Endodermal cell (in vitro differentiated cells): ENCODE data around the gene THSD4. TPM values are rescaled to one million over a fixed set of nuclear protein-coding genes. Genes with fewer than 3 reads are reported as not detected.

Experiments used
- DNase-seq: peaks from one replicate; pipeline ENCODE4 v3.0.0-alpha.2; 2017
- H3K27ac ChIP-seq: 2 replicates; pipeline ENCODE4 v1.5.1; 2013; ENCODE audit warnings: mild to moderate bottlenecking, low read depth, low read length, moderate library complexity
- H3K27me3 ChIP-seq: 2 replicates; pipeline ENCODE4 v1.6.1; 2013; ENCODE audit warnings: mild to moderate bottlenecking, low read length, moderate library complexity; ENCODE audit not compliant: insufficient read depth, control insufficient read depth, poor library complexity, severe bottlenecking
- H3K36me3 ChIP-seq: 2 replicates; pipeline ENCODE4 v1.7.0; 2013; ENCODE audit warnings: mild to moderate bottlenecking, low read length, moderate library complexity; ENCODE audit not compliant: control insufficient read depth, insufficient read depth
- H3K4me1 ChIP-seq: one replicate; pipeline ENCODE4 v1.7.0; 2013; ENCODE audit warnings: low read length; ENCODE audit not compliant: control insufficient read depth, insufficient read depth
- H3K4me3 ChIP-seq: 2 replicates; pipeline ENCODE4 v1.5.1; 2013; ENCODE audit warnings: mild to moderate bottlenecking, low read length, moderate library complexity
- H3K9ac ChIP-seq: 2 replicates; pipeline ENCODE4 v1.6.1; 2013; ENCODE audit warnings: mild to moderate bottlenecking, low read length, moderate library complexity; ENCODE audit not compliant: poor library complexity, severe bottlenecking; ENCODE audit errors: extremely low read depth
- H3K9me3 ChIP-seq: 2 replicates; pipeline ENCODE4 v1.6.1; 2013; ENCODE audit warnings: mild to moderate bottlenecking, low read length, moderate library complexity; ENCODE audit not compliant: control insufficient read depth
- H3K27ac Mint-ChIP-seq: 2 replicates; pipeline ENCODE4 v1.8.0; 2020; ENCODE audit warnings: mixed read lengths
- H3K27me3 Mint-ChIP-seq: 2 replicates; pipeline ENCODE4 v1.8.0; 2021; ENCODE audit warnings: mild to moderate bottlenecking, mixed read lengths; ENCODE audit not compliant: insufficient read depth
- H3K36me3 Mint-ChIP-seq: 2 replicates; pipeline ENCODE4 v1.8.0; 2020; ENCODE audit warnings: low read depth, mixed read lengths
- H3K4me1 Mint-ChIP-seq: 2 replicates; pipeline ENCODE4 v1.8.0; 2020; ENCODE audit warnings: mixed read lengths
- H3K4me3 Mint-ChIP-seq: 2 replicates; pipeline ENCODE4 v1.8.0; 2020; ENCODE audit warnings: mild to moderate bottlenecking, moderate library complexity, mixed read lengths
- H3K9me3 Mint-ChIP-seq: 2 replicates; pipeline ENCODE4 v1.8.0; 2020; ENCODE audit warnings: mild to moderate bottlenecking, mixed read lengths
- WGBS, 2 experiments: methylation state at CpG; one replicate each; pipeline versions ENCODE4 v1.1.5 to v1.1.7; 2013; ENCODE audit warnings: missing lambda C conversion rate in 2 of 2, mixed read lengths in 1 of 2; ENCODE audit not compliant: insufficient coverage in 1 of 2, insufficient read length in 1 of 2; 5-methylcytosine and 5-hydroxymethylcytosine counted together
- total RNA-seq, 2 donors: library from RNA; stranded (reverse); fragmentation: NEBNext Ultra II Directional in 1 of 2; extraction: Animal tissue kit (Norgen Biotek cat#: 25700) in 1 of 2; gene quantifications; 2 replicates in 1 of 2; 3 replicates in 1 of 2; pipeline ENCODE4 v1.2.1, GENCODE V29; 2021
- TF ChIP-seq, protein P1 (sequence below): fragments of 200-600 bp; sonication (generic); conservative IDR thresholded peaks from 2 replicates; pipeline ENCODE4 v1.5.0; 2021; ENCODE audit warnings: antibody characterized with exemption, mild to moderate bottlenecking

THSD4 gene
- total RNA-seq, 2 donors from 2014 or later = 4.6 to 5.4 TPM

DNA sequence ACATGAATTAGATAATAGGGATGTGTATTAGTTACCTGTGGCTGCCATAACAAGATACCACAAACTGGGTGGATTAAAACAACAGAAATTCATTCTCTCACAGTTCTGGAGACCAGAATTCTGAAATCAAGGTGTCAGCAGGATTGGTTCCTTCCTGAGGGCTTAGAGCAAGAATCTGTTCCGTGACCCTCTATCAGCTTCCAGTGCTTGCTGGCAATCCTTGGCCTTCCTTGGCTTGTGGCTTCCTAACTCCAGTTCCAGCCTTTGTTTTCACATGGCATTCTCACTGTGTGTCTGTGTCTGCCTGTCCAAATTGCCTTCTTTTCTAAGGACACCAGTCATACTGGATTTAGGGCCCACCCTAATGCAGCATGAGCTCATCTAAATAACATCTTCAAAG lies 600.6 kb downstream of the THSD4 start:
- Histone ChIP-seq H3K4me1 (no peaks in the 10 kb centered on the region), H3K9ac (no peak overlapping the region), H3K4me3 (no peak overlapping the region), H3K27ac (no peak overlapping the region), H3K36me3 (no peaks in the 10 kb centered on the region), H3K9me3 (no peaks in the 10 kb centered on the region), H3K27me3 (no peaks in the 10 kb centered on the region)
- H3K4me1 Mint-ChIP-seq = no peaks in the 10 kb centered on the region
- no peak overlapping the region for H3K27ac Mint-ChIP-seq
- peak; percentile 26 for DNase-seq
- H3K9me3 Mint-ChIP-seq = no peaks in the 10 kb centered on the region
- no peak overlapping the region for H3K4me3 Mint-ChIP-seq
- 90 to 100% methylated on average over 1 of the region's 1 CpG for WGBS, 2 experiments
- TF ChIP-seq, protein P1, sequence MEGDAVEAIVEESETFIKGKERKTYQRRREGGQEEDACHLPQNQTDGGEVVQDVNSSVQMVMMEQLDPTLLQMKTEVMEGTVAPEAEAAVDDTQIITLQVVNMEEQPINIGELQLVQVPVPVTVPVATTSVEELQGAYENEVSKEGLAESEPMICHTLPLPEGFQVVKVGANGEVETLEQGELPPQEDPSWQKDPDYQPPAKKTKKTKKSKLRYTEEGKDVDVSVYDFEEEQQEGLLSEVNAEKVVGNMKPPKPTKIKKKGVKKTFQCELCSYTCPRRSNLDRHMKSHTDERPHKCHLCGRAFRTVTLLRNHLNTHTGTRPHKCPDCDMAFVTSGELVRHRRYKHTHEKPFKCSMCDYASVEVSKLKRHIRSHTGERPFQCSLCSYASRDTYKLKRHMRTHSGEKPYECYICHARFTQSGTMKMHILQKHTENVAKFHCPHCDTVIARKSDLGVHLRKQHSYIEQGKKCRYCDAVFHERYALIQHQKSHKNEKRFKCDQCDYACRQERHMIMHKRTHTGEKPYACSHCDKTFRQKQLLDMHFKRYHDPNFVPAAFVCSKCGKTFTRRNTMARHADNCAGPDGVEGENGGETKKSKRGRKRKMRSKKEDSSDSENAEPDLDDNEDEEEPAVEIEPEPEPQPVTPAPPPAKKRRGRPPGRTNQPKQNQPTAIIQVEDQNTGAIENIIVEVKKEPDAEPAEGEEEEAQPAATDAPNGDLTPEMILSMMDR = no peak
- H3K36me3 Mint-ChIP-seq = no peaks in the 10 kb centered on the region
- H3K27me3 Mint-ChIP-seq = no peaks in the 10 kb centered on the region

DNA sequence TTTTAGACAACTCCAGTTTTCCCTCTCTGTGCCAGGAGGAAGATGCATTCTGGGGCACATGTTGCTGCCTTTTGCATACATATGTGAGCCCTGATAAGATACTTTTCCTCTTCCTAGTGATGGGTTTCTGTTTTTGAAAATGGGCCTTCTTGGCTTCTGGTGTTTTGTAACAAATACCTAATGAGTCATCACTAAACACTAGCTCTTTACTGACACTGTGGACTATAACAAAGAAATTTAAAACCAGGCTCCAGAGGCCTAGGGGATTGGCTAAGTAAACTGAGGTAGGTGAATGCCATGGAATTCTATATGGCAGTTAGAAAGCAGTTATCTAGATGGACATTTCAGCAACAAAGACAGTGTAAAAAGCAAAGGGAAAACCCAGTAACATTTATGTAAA lies 601.7 kb downstream of the THSD4 start:
- Histone ChIP-seq H3K36me3 (no peaks in the 10 kb centered on the region), H3K4me1 (no peaks in the 10 kb centered on the region), H3K9ac (no peak overlapping the region), H3K4me3 (no peak overlapping the region), H3K27ac (no peak overlapping the region), H3K9me3 (no peaks in the 10 kb centered on the region), H3K27me3 (no peaks in the 10 kb centered on the region)
- Mint-ChIP-seq H3K36me3 (no peaks in the 10 kb centered on the region), H3K4me3 (no peak overlapping the region), H3K9me3 (no peaks in the 10 kb centered on the region), H3K27me3 (no peaks in the 10 kb centered on the region), H3K4me1 (no peaks in the 10 kb centered on the region), H3K27ac (no peak overlapping the region)
- no peak for DNase-seq
- TF ChIP-seq, protein P1 = no peak

DNA sequence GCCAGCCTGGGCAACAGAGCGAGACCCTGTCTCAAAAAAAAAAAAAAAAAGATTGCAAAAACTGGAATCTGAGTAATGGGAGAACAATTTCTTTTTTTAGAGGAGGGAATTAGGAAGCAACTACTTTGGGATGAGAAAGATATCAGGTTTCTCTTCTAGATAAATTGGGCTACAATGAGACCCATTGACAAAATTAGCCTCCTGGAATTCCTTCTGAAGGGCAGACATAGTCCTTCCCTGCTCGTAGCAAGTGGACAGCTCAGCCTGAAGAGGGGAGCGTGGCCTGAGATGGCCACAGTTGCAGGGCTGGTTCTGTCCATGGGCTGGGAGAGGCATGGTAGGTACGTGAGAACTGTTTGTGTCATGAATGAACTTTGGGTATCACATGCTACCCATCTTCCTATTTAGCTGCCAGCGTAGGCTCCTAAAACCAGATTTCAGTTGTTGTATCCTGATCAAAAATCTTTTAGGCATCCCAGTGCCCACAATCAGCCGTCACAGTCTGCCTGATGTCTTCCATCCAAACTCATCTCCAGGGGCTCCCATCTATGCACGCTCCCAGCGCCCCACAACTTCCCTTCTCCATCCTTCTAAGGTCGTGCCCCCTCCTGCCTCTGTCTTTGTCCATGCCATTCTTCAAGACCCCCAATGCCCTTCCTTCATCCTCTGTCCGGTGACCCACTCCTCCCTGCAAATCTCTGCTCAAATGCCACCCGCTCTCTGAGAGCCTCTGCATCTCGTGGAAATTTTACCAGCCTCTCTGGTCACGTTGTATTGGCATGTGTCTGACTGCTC lies 603.0 kb downstream of the THSD4 start:
- Histone ChIP-seq H3K4me3 (no peak overlapping the region), H3K27ac (no peak overlapping the region), H3K4me1 (no peaks in the 10 kb centered on the region), H3K9ac (no peak overlapping the region), H3K27me3 (no peaks in the 10 kb centered on the region), H3K36me3 (no peaks in the 10 kb centered on the region), H3K9me3 (no peaks in the 10 kb centered on the region)
- peak; percentile 12 for DNase-seq
- 84 to 87% methylated on average over 13 of the region's 13 CpGs for WGBS, 2 experiments
- H3K9me3 Mint-ChIP-seq = no peaks in the 10 kb centered on the region
- no peak overlapping the region for H3K27ac Mint-ChIP-seq
- no peaks in the 10 kb centered on the region for H3K27me3 Mint-ChIP-seq
- TF ChIP-seq, protein P1 = no peak
- H3K4me3 Mint-ChIP-seq = no peak overlapping the region
- H3K36me3 Mint-ChIP-seq = no peaks in the 10 kb centered on the region
- no peaks in the 10 kb centered on the region for H3K4me1 Mint-ChIP-seq
